ENCODE results near the gene XPO4.

Gene XPO4

DNA sequence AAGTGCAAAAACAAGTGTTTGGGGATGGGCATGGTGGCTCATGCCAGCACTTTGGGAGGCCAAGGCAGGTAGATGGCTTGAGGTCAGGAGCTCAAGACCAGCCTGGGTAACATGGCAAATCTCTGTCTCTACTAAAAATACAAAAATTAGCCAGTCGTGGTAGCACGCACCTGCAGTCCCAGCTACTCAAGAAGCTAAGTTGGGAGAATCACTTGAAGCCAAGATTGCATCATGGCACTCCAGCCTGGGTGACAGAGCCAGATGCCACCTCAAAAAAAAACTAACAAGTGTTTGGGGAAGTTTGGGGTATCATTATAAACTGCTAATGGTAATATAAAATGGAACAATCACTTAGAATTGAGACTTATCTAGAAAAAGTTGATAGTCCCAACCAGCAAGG is 24.6 kb downstream of the XPO4 start:
- TF ChIP-seq, protein P1, sequence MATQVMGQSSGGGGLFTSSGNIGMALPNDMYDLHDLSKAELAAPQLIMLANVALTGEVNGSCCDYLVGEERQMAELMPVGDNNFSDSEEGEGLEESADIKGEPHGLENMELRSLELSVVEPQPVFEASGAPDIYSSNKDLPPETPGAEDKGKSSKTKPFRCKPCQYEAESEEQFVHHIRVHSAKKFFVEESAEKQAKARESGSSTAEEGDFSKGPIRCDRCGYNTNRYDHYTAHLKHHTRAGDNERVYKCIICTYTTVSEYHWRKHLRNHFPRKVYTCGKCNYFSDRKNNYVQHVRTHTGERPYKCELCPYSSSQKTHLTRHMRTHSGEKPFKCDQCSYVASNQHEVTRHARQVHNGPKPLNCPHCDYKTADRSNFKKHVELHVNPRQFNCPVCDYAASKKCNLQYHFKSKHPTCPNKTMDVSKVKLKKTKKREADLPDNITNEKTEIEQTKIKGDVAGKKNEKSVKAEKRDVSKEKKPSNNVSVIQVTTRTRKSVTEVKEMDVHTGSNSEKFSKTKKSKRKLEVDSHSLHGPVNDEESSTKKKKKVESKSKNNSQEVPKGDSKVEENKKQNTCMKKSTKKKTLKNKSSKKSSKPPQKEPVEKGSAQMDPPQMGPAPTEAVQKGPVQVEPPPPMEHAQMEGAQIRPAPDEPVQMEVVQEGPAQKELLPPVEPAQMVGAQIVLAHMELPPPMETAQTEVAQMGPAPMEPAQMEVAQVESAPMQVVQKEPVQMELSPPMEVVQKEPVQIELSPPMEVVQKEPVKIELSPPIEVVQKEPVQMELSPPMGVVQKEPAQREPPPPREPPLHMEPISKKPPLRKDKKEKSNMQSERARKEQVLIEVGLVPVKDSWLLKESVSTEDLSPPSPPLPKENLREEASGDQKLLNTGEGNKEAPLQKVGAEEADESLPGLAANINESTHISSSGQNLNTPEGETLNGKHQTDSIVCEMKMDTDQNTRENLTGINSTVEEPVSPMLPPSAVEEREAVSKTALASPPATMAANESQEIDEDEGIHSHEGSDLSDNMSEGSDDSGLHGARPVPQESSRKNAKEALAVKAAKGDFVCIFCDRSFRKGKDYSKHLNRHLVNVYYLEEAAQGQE (IDR thresholded peaks at IDR 0.05; ENCODE audit: insufficient read depth in 1 of 2, low read depth in 2 of 2, low read length in 2 of 2) = no peak
- TF ChIP-seq TAF1 (IDR thresholded peaks at IDR 0.05; ENCODE audit: borderline replicate concordance, insufficient read depth, low read length) (no peak), POLR2AphosphoS5 (IDR thresholded peaks at IDR 0.05; ENCODE audit: low read depth, low read length) (no peak), SIN3A (IDR thresholded peaks at IDR 0.05; ENCODE audit: borderline replicate concordance, insufficient read depth, low read length) (no peak), FOXP2 (optimal IDR thresholded peaks at IDR 0.05; ENCODE audit: borderline replicate concordance, extremely low read depth, extremely low read length, insufficient read depth) (no peak)

DNA sequence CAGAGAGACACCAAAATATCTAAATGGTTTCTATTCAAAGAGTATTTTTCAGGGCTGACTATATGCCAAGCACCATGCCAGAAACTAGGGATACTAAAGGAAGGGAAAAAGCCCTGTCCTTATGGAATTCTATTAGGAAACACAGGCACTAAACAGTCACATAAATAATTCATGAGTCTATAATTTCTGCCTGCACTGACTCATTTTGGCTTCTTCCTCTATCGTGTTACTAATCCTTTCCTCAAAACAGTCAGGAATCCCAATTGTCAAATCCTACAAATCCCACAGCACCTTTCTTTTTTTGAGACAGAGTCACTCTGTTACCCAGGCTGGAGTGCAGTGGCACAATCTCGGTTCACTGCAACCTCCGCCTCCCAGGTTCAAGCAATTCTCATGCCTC is 29.2 kb downstream of the XPO4 start:
- TF ChIP-seq POLR2AphosphoS5 (IDR thresholded peaks at IDR 0.05; ENCODE audit: low read depth, low read length) = no peak
- no peak for TF ChIP-seq FOXP2 (optimal IDR thresholded peaks at IDR 0.05; ENCODE audit: borderline replicate concordance, extremely low read depth, extremely low read length, insufficient read depth)
- TF ChIP-seq, protein P1 (IDR thresholded peaks at IDR 0.05; ENCODE audit: insufficient read depth in 1 of 2, low read depth in 2 of 2, low read length in 2 of 2) = no peak
- TF ChIP-seq TAF1 (IDR thresholded peaks at IDR 0.05; ENCODE audit: borderline replicate concordance, insufficient read depth, low read length) = no peak
- no peak for TF ChIP-seq SIN3A (IDR thresholded peaks at IDR 0.05; ENCODE audit: borderline replicate concordance, insufficient read depth, low read length)

DNA sequence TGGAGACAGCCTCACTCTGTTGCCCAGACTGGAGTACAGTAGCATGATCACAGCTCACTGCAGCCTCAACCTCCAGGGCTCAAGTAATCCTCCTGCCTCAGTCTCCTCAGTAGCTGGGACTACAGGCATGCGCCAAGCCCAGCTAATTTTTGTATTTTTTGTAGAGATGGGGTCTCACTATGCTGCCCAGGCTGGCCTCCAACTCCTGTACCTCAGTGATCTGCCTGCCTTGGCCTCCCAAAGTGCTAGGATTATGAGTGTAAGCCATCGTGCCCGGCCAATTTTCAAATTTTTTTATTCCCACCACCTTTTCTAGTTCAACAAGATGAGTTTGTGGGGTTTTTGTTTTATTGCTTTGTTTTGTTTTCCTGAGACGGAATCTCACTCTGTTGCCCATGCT is 31.7 kb downstream of the XPO4 start:
- no peak for TF ChIP-seq SIN3A (IDR thresholded peaks at IDR 0.05; ENCODE audit: borderline replicate concordance, insufficient read depth, low read length)

DNA sequence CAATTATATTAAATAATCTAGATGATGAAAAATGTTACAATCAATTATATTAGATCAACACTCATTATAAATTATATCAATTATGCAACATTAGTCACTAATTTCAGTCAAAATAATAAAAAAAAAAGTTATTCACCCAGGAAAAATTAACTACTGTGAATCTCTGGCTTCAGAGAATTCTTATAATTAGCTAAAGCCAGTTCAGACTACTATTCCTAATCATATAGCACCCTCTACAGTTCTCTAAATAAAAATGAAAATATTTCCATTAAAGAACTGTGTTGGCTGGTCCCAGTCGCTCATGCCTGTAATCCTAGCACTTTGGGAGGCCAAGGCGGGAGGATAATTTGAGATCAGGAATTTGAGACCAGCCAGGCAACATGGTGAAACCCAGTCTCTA is 33.0 kb downstream of the XPO4 start:
- TF ChIP-seq, protein P1 (IDR thresholded peaks at IDR 0.05; ENCODE audit: insufficient read depth in 1 of 2, low read depth in 2 of 2, low read length in 2 of 2) = no peak
- TF ChIP-seq TAF1 (IDR thresholded peaks at IDR 0.05; ENCODE audit: borderline replicate concordance, insufficient read depth, low read length) (no peak), POLR2AphosphoS5 (IDR thresholded peaks at IDR 0.05; ENCODE audit: low read depth, low read length) (no peak), SIN3A (IDR thresholded peaks at IDR 0.05; ENCODE audit: borderline replicate concordance, insufficient read depth, low read length) (no peak), FOXP2 (optimal IDR thresholded peaks at IDR 0.05; ENCODE audit: borderline replicate concordance, extremely low read depth, extremely low read length, insufficient read depth) (no peak)

- TF ChIP-seq, protein P1 (IDR thresholded peaks at IDR 0.05; ENCODE audit: insufficient read depth in 1 of 2, low read depth in 2 of 2, low read length in 2 of 2) = no peak
These were observed 35.1 kb downstream of the XPO4 start for GRCh38 chr13:20867408-20867807.
